ENCODE results near the gene DNAH14. TPM values are rescaled to one million over a fixed set of nuclear protein-coding genes. Genes with fewer than 3 reads are reported as not detected.

Gene DNAH14
- total and polyA plus RNA-seq, 2 donors (not counting 3 experiments of a cell fraction or from before 2014, with no cell fraction given) = 1.5 to 7.1 TPM

GRCh38 chr1:225434046-225434445, 504.6 kb downstream of the DNAH14 start:
- DNase-seq (ENCODE audit: low read depth, low spot score) (no peak), FAIRE-seq (no peak)
- ChIA-PET POLR2A (no interaction called here), CTCF (interaction anchor here (1.7 kb wide), 1 partner anchor 9 kb away, joined by 3 read pairs; no protein-coding TSS in a partner anchor)
- TF ChIP-seq MYC (IDR thresholded peaks at IDR 0.05; ENCODE audit: low read depth, low read length) = no peak
- TF ChIP-seq GATA2 (IDR thresholded peaks at IDR 0.05; ENCODE audit: insufficient read depth, insufficient read length, low read depth, low read length) = no peak
- no peak for TF ChIP-seq FOS (IDR thresholded peaks at IDR 0.05; ENCODE audit: borderline replicate concordance, insufficient read depth, low read length)
- TF ChIP-seq CTCF (IDR thresholded peaks at IDR 0.05; ENCODE audit: extremely low read depth in 1 of 2, insufficient read depth in 1 of 2, low read depth in 1 of 2, low read length in 2 of 2) = no peak
- TF ChIP-seq MAX (IDR thresholded peaks at IDR 0.05; ENCODE audit: insufficient read depth, insufficient read length) = no peak
- TF ChIP-seq POLR2A (IDR thresholded peaks at IDR 0.05; ENCODE audit: low read depth, low read length) = no peak
- no peak for TF ChIP-seq EZH2 (IDR thresholded peaks at IDR 0.05; ENCODE audit: borderline replicate concordance, low read depth, low read length, severe bottlenecking)
- no peak for TF ChIP-seq POLR2AphosphoS5 (IDR thresholded peaks at IDR 0.05; ENCODE audit: insufficient read depth, low read depth, low read length)
- TF ChIP-seq JUN (IDR thresholded peaks at IDR 0.05; ENCODE audit: borderline replicate concordance, insufficient read depth, insufficient read length, low read depth) = no peak
- H3K79me2 ChIP-seq (ENCODE audit: control insufficient read depth, insufficient read depth, low read length) = no peaks in the 10 kb centered on the region
- peaks cover 1 to 2% of the 10 kb centered on the region in 2 experiments for H3K27me3 ChIP-seq (ENCODE audit: control insufficient read depth in 2 of 2, insufficient read depth in 2 of 2, low read length in 2 of 2)
- intact Hi-C loops (cut with micrococcal nuclease) = no loop called here
- H3K36me3 ChIP-seq (ENCODE audit: control insufficient read depth in 2 of 2, extremely low read depth in 1 of 2, insufficient read depth in 2 of 2, low read length in 2 of 2) = no peaks in the 10 kb centered on the region
- dilution Hi-C loops (cut with MboI; ENCODE audit: extremely low pct_ligation_motif_present, low sequenced_read_pairs) = no loop called here
- no TSS peak for BruUV-seq (replicated peaks)
- no peak overlapping the region for H3K9ac ChIP-seq (replicated peaks; ENCODE audit: extremely low read depth, insufficient read depth, low read length)
- peaks cover 3% of the 10 kb centered on the region for H3K4me1 ChIP-seq (ENCODE audit: control insufficient read depth, extremely low read depth, insufficient read depth, low read length)
- H3K4me3 ChIP-seq (replicated peaks in 1 of 3; ENCODE audit: insufficient read depth in 1 of 3, low read depth in 1 of 3, low read length in 3 of 3) = no peak overlapping the region
- H3K4me2 ChIP-seq (ENCODE audit: insufficient read depth, low read length) = no peak overlapping the region
- H2AFZ ChIP-seq (ENCODE audit: low read depth, low read length) = no peak overlapping the region
- no peaks in the 10 kb centered on the region for H3K9me3 ChIP-seq (replicated peaks; ENCODE audit: control insufficient read depth, insufficient read depth, low read length)
- no peaks in the 10 kb centered on the region for H3K9me1 ChIP-seq (replicated peaks; ENCODE audit: control insufficient read depth, extremely low read depth, insufficient read depth, low read length)
- no peaks in the 10 kb centered on the region for H4K20me1 ChIP-seq (replicated peaks; ENCODE audit: control insufficient read depth, extremely low read depth, insufficient read depth, low read length)
- no peak overlapping the region for H3K27ac ChIP-seq (ENCODE audit: insufficient read depth, low read depth, low read length)

Measured in endothelial cell of umbilical vein (primary cell).